ENCODE measurements around the gene AFAP1L2.

- TF ChIP-seq, protein P1, sequence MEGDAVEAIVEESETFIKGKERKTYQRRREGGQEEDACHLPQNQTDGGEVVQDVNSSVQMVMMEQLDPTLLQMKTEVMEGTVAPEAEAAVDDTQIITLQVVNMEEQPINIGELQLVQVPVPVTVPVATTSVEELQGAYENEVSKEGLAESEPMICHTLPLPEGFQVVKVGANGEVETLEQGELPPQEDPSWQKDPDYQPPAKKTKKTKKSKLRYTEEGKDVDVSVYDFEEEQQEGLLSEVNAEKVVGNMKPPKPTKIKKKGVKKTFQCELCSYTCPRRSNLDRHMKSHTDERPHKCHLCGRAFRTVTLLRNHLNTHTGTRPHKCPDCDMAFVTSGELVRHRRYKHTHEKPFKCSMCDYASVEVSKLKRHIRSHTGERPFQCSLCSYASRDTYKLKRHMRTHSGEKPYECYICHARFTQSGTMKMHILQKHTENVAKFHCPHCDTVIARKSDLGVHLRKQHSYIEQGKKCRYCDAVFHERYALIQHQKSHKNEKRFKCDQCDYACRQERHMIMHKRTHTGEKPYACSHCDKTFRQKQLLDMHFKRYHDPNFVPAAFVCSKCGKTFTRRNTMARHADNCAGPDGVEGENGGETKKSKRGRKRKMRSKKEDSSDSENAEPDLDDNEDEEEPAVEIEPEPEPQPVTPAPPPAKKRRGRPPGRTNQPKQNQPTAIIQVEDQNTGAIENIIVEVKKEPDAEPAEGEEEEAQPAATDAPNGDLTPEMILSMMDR (IDR thresholded peaks at IDR 0.05) = no peak
- TF ChIP-seq POLR2A (IDR thresholded peaks at IDR 0.05) = no peak
Measured at GRCh38 chr10:114346176-114347031, 57.9 kb downstream of the AFAP1L2 start.
